ENCODE results near the gene PEX11A. TPM values are rescaled to one million over a fixed set of nuclear protein-coding genes. Genes with fewer than 3 reads are reported as not detected.
"Not testable (repeated sequence)": the region's sequence is repeated elsewhere in the genome, so short reads cannot be mapped to it uniquely, and the experiment has no call there.

PEX11A gene
- total RNA-seq, 1 experiment from 2014 or later: 2.7 TPM

- Histone ChIP-seq H3K36me3 (ENCODE audit: insufficient read depth, low read length, poor library complexity, severe bottlenecking) (no peaks in the 10 kb centered on the region), H3K27ac (ENCODE audit: low read depth, low read length, poor library complexity, severe bottlenecking) (no peak overlapping the region), H3K4me1 (ENCODE audit: insufficient read depth, low read length, poor library complexity, severe bottlenecking) (no peaks in the 10 kb centered on the region), H3K4me3 (ENCODE audit: low read depth, low read length, poor library complexity, severe bottlenecking) (no peak overlapping the region), H3K9me3 (ENCODE audit: low read depth, low read length, poor library complexity, severe bottlenecking) (no peaks in the 10 kb centered on the region), H3K27me3 (replicated peaks; ENCODE audit: insufficient read depth, low read depth, low read length, poor library complexity) (peaks cover 3% of the 10 kb centered on the region)
- intact Hi-C loops (cut with micrococcal nuclease; ENCODE audit: unreplicated experiment): no loop called here
- BruUV-seq (replicated peaks): no TSS peak
- DNase-seq (ENCODE audit: low spot score): no peak
- ChIA-PET POLR2A (ENCODE audit: low non-redundant PET) (no interaction called here), CTCF (no interaction called here)
- TF ChIP-seq EZH2 (IDR thresholded peaks at IDR 0.05; ENCODE audit: borderline replicate concordance, low read depth, low read length, poor library complexity, severe bottlenecking): no peak
- TF ChIP-seq CTCF (conservative IDR thresholded peaks at IDR 0.05; ENCODE audit: low read depth, low read length): no peak
These were observed 3.1 kb upstream of the PEX11A start for GRCh38 chr15:89693696-89694095.

GRCh38 chr15:89693091-89693490 is 2.5 kb upstream of the PEX11A start:
- Histone ChIP-seq H3K4me1 (ENCODE audit: insufficient read depth, low read length, poor library complexity, severe bottlenecking) (no peaks in the 10 kb centered on the region), H3K4me3 (ENCODE audit: low read depth, low read length, poor library complexity, severe bottlenecking) (no peak overlapping the region), H3K36me3 (ENCODE audit: insufficient read depth, low read length, poor library complexity, severe bottlenecking) (no peaks in the 10 kb centered on the region), H3K9me3 (ENCODE audit: low read depth, low read length, poor library complexity, severe bottlenecking) (no peaks in the 10 kb centered on the region), H3K27me3 (replicated peaks; ENCODE audit: insufficient read depth, low read depth, low read length, poor library complexity) (peaks cover 3% of the 10 kb centered on the region), H3K27ac (ENCODE audit: low read depth, low read length, poor library complexity, severe bottlenecking) (no peak overlapping the region)
- no TSS peak for BruUV-seq (replicated peaks)
- ChIA-PET POLR2A (ENCODE audit: low non-redundant PET) (no interaction called here), CTCF (no interaction called here)
- no peak for TF ChIP-seq CTCF (conservative IDR thresholded peaks at IDR 0.05; ENCODE audit: low read depth, low read length)
- no peak for TF ChIP-seq EZH2 (IDR thresholded peaks at IDR 0.05; ENCODE audit: borderline replicate concordance, low read depth, low read length, poor library complexity, severe bottlenecking)
- intact Hi-C loops (cut with micrococcal nuclease; ENCODE audit: unreplicated experiment): no loop called here
- no peak for DNase-seq (ENCODE audit: low spot score)

- H3K4me1 ChIP-seq (ENCODE audit: insufficient read depth, low read length, poor library complexity, severe bottlenecking); H3K27me3 ChIP-seq (replicated peaks; ENCODE audit: insufficient read depth, low read depth, low read length, poor library complexity); POLR2A ChIA-PET (ENCODE audit: low non-redundant PET); H3K36me3 ChIP-seq (ENCODE audit: insufficient read depth, low read length, poor library complexity, severe bottlenecking); CTCF ChIA-PET; DNase-seq (ENCODE audit: low spot score); BruUV-seq (replicated peaks); intact Hi-C loops (cut with micrococcal nuclease; ENCODE audit: unreplicated experiment); H3K9me3 ChIP-seq (ENCODE audit: low read depth, low read length, poor library complexity, severe bottlenecking): not testable (repeated sequence)
- Histone ChIP-seq H3K27ac (ENCODE audit: low read depth, low read length, poor library complexity, severe bottlenecking) (peak overlapping the region; percentile 56), H3K4me3 (ENCODE audit: low read depth, low read length, poor library complexity, severe bottlenecking) (peak overlapping the region; percentile 88)
These were observed 651 bp downstream of the PEX11A start for GRCh38 chr15:89689930-89690275.

- CTCF ChIA-PET: no interaction called here
- no peaks in the 10 kb centered on the region for H3K27me3 ChIP-seq (replicated peaks; ENCODE audit: insufficient read depth, low read depth, low read length, poor library complexity)
- H3K4me1 ChIP-seq (ENCODE audit: insufficient read depth, low read length, poor library complexity, severe bottlenecking): no peaks in the 10 kb centered on the region
- POLR2A ChIA-PET (ENCODE audit: low non-redundant PET): no interaction called here
- H3K36me3 ChIP-seq (ENCODE audit: insufficient read depth, low read length, poor library complexity, severe bottlenecking): no peaks in the 10 kb centered on the region
- H3K27ac ChIP-seq (ENCODE audit: low read depth, low read length, poor library complexity, severe bottlenecking): no peak overlapping the region
- TF ChIP-seq CTCF (conservative IDR thresholded peaks at IDR 0.05; ENCODE audit: low read depth, low read length) (no peak), EZH2 (IDR thresholded peaks at IDR 0.05; ENCODE audit: borderline replicate concordance, low read depth, low read length, poor library complexity, severe bottlenecking) (no peak)
- BruUV-seq (replicated peaks): no TSS peak
- intact Hi-C loops (cut with micrococcal nuclease; ENCODE audit: unreplicated experiment): no loop called here
- no peak for DNase-seq (ENCODE audit: low spot score)
- no peaks in the 10 kb centered on the region for H3K9me3 ChIP-seq (ENCODE audit: low read depth, low read length, poor library complexity, severe bottlenecking)
- no peak overlapping the region for H3K4me3 ChIP-seq (ENCODE audit: low read depth, low read length, poor library complexity, severe bottlenecking)
These were observed 4.0 kb downstream of the PEX11A start for GRCh38 chr15:89686522-89686921.

Measured in A673 (cell line).